Erythroblast (primary cell): ENCODE data around the gene FICD.

ENCODE experiments used
- DNase-seq, 2 experiments: peaks; one replicate each; lab custom pipeline; 2025; lab: John Stamatoyannopoulos, UW
- GATA1 ChIP-seq: IDR thresholded peaks from 2 replicates; pipeline ENCODE4 v1.6.1; 2011; ENCODE audit warnings: low read depth, mild to moderate bottlenecking, control low read depth, low read length, moderate library complexity
- POLR2A ChIP-seq: IDR thresholded peaks from 2 replicates; pipeline ENCODE4 v1.6.1; 2011; ENCODE audit warnings: mild to moderate bottlenecking, low read length

FICD gene

DNA sequence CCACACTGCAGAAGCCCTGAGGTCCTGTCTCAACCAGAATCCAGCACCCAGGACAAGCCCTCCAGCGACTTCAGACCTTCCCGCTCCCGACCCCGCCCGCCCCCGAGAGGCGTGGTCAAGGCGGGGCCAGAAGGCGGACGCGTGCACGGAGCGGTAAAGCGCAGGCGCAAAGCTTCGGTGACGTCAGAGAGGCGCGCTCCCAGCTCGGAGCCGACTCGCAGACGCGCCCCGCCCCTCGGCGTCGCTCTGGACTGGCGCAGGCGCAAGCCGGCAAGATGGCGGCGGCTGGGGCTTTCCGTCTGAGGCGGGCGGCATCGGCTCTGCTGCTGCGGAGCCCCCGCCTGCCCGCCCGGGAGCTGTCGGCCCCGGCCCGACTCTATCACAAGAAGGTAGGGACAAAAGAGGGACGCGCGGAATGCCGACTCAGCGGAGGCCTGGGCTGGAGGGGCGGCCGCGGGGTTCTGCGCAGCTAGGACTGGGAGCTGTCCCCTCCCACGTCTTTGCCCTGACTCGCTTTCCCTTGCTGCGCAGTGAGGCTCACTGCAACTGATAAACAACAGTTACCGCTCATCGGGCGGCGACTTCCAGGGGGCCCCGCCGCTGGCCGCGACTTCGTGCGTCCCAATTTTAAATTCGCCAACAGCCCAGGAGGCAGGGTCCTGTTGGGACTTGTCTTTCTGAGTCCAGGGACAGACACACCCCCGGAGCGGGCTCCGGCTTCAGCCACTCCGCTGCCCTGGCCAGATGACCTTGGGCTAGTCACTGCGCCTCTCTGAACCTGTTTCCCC, 47.5 kb downstream of the FICD start, which contains the start of gene ISCU:
ISCU (plus strand) TSS at position 249 of the 788 bp plus-strand sequence; CDS start at position 276, 27 bp downstream.
- DNase-seq, result peak; percentile 98 to 99
- TF ChIP-seq POLR2A, result peak; percentile 93
- TF ChIP-seq GATA1, result no peak

DNA sequence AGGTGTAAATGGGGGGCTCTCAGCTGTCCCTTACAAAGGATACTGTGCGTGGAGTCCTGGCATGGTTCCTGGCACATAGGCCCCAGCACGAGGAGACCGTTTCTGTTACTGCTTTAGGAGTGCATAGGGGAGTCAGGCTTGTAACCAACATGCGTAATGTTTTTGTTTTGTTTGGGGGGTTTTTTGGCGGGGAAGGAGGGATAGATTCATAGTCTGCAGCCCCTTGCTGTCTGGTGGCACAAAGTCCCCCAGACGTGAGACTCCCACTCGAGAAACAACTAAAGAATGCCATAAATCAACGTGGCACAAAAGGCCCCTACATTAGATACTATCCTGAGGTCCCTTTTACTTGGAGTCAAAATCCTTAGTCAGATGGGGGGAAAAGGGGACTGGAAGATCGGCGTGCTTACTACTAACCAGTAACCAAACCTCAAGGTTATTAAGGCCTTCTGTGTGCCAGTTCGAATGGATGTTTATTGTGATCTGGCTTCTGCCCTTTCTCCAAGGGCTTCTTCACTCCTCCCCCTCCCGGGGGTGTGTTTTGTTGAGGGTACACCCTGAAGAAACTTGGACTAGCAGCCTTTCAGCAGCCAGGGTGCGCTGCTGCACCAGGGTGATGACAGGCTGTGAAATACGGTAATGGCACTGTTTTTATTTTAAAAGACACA, 48.2 kb downstream of the FICD start:
- DNase-seq, result peak; percentile 94 to 96
- TF ChIP-seq POLR2A (peak; percentile 51), GATA1 (no peak)

DNA sequence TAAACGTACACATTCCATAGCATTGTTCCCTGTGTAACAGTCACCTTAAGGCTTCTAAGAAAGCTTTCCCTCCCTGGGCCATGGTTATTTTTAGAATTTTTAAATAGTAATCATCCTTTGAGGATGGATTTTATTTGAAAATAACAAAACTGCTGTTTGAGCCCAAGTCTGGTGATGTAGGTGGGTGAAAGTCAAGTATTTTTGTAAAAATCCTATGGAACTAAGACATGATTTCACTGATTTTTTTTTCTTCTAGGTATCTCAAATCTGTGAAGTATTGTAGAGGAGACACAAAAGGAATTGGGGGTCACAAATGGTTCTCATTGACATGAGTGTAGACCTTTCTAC, 48.7 kb downstream of the FICD start:
- TF ChIP-seq POLR2A (no peak), GATA1 (no peak)
- no peak for DNase-seq

DNA sequence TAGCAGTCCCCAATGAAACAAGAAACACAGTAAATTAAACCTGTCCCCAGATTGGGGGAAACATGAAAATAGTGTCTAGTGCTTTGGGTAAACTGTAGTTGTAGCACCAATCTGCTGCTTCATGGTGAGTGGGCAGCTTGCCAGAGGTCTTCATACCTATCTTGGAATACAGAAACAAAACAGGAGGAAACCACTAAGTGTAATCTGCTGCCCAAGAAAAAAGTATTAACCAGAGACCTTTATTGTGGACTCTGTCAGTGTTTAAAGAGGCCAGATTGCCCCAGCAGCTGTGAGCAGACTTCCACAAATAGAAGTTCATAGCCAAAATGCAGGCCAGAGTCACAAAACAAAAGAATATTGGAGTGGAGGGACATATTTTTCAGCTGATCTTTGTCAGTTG, 49.6 kb downstream of the FICD start:
- TF ChIP-seq GATA1, result no peak

DNA sequence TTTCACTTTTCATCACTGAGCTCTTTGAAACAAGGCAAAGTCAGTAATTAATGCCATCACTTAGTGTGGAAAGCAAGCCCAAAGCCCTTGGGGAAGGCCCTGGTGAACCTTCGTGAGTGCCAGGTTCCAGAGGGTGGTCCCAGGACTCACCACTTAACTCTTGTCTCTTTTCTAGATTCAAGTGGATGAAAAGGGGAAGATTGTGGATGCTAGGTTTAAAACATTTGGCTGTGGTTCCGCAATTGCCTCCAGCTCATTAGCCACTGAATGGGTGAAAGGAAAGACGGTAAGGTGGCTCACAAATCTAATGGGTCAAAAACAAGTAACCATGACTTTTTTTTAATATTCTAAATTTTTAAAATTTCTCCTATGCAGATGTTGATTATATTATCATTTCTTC, 50.1 kb downstream of the FICD start:
- TF ChIP-seq POLR2A (no peak), GATA1 (no peak)
- no peak for DNase-seq

More for the DNA sequence above, 49.6 kb downstream of the FICD start:
- peak; percentile 88 to 92 for DNase-seq

DNA sequence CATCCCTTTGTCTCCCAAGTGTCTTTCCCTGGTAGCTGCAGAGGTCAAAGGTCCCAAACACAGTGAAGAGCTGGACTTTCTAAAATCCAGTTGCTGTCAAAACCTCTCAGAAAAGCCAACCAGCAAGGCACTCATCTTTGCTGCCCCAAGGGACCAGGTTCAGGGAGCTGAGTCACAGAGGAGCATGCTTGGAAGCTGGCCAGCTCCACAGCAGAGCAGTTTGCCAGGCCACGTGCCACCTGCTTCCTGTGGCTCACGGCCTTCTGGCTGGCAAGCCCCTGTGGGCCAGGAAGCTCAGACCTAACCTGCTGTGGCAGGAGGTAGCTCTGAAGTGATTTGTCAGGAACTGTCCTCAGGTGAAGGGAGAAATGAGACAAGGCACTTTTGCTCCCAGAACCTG, 50.9 kb downstream of the FICD start:
- TF ChIP-seq POLR2A, result peak; percentile 16
- TF ChIP-seq GATA1, result no peak
- peak; percentile 55 to 73 for DNase-seq

DNA sequence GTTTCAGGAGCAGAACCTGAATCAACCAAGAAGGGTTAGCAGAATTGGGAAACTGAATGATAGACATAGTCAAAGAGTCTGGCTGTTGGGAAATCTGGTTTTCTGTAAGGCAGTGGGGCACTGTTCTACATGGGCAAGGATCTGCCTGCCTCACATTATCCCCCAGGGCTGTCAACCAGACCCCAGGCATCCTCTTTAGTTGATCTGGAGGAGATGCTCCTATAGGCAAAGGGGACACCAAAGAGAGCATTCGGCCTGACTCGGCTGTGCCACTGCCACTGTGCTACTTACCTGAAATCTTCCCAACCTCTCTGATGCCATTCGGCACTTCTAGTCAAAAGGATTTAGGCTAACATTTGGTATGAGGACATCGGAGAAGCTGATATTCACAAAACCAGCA, 51.4 kb downstream of the FICD start:
- TF ChIP-seq GATA1 (no peak), POLR2A (no peak)
- DNase-seq, result no peak

DNA sequence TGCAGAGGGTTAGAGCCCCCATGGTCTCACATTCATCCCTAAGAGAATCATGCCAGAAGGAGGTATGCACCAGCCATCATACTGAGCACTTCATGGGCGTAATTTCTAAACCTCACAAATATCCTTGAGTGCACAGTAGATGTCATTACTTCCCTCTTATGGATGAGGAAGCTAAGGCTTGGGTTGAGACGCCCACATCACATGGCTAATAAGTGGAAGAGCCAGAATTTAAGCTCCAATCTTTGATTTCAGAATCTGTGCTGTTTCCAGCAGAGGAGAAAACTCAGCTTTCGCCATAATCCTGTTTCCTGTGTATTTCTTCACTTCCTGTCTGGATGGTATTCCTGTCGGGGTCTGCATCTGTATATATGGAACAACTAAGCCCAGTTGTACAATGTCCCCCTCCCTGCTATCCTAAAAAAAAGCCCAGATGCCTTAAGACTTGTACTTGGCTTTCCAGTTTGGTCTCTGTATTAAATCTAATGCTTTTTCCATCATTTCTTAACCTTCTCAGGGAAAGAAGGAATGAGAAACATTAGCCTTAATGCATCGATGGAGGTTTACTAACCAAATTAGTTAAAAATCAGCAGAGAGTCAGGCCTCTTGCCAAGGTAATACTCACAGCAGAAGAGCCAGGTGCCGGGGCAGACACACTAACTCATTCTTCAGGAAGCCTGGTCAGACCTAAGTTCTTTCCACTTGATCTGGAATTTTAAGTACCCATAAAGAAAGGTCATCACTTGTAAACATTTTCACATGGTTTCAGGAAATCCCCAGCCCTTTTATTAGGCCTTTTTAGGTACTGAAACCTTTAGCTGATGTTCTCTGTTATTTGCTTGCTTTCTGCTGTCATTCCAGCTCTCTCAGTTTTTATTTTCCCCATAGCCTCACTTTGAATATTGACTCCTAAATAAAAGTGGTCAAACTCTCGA, 52.6 kb downstream of the FICD start:
- no peak for DNase-seq
- TF ChIP-seq POLR2A, result no peak
- TF ChIP-seq GATA1, result no peak

DNA sequence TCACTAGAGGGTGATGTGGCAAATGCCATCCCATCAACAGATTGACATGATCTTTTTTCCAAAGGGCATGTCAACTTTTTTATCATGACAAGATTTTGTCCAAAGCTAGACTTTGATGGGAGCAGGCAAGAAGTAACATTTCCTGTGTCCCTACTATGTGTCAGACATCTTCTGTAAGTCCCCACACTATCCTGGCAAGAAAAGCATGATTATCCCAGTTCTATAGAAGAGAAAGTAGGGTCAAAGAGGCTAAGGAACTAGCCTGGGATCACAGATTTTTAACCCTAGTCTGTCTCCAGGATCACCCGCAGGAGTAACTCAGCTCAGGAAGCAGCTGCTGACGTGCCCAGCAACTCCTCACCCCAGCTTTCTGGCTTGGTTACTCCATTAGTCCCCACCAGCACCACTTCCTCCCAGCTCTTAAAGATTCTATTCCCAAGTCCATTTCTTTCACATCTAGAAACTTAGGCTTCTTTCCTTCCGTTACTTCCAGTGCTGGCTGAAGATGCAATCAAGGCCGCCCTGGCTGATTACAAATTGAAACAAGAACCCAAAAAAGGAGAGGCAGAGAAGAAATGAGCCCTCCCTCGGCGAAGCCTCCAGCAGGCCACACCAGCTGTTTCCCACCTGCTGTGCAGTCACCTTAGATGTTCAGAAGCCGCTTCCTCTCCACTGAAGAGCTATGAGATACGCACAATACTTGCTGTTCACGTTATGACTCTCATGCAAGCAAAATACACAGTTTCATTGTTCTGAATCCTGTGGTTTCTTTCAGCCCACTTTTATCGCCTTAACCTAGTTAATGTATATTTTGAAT, 53.5 kb downstream of the FICD start:
- no peak for DNase-seq

More for the DNA sequence above, 53.5 kb downstream of the FICD start:
- TF ChIP-seq GATA1, result no peak
- no peak for TF ChIP-seq POLR2A
